Measurements from ENCODE around the gene BUD31. TPM values are rescaled to one million over a fixed set of nuclear protein-coding genes. Genes with fewer than 3 reads are reported as not detected.

The BUD31 gene
- total RNA-seq, 1 experiment from 2014 or later: 154 TPM

GRCh38 chr7:99363286-99363685 lies 45.5 kb upstream of the BUD31 start:
- Histone ChIP-seq H3K79me2 (ENCODE audit: insufficient read depth, low read length) (no peaks in the 10 kb centered on the region), H3K36me3 (ENCODE audit: control insufficient read depth in 1 of 2, insufficient read depth in 2 of 2, low read length in 2 of 2) (peaks cover 29 to 39% of the 10 kb centered on the region in 2 experiments; a peak in 3 of 4 replicates), H3K9me3 (ENCODE audit: control insufficient read depth in 1 of 2, insufficient read depth in 1 of 2, low read depth in 1 of 2, low read length in 2 of 2) (no peaks in the 10 kb centered on the region), H3K4me1 (ENCODE audit: control insufficient read depth in 1 of 2, insufficient read depth in 2 of 2, low read length in 2 of 2) (peaks cover 5 to 14% of the 10 kb centered on the region in 2 experiments), H3K27me3 (ENCODE audit: insufficient read depth, low read length) (no peaks in the 10 kb centered on the region), H3K9ac (ENCODE audit: low read length) (no peak overlapping the region), H4K20me1 (ENCODE audit: insufficient read depth) (no peaks in the 10 kb centered on the region), H2AFZ (ENCODE audit: low read depth, low read length, poor library complexity, severe bottlenecking) (no peak overlapping the region), H3K4me3 (replicated peaks in 1 of 2; ENCODE audit: low read depth in 1 of 2, low read length in 2 of 2) (no peak overlapping the region), H3K27ac (ENCODE audit: low read depth, low read length) (no peak overlapping the region), H3K4me2 (ENCODE audit: low read length) (no peak overlapping the region), H3K9me2 (ENCODE audit: insufficient read depth) (no peaks in the 10 kb centered on the region)
- ATAC-seq (no peak), DNase-seq (ENCODE audit: low read depth, low spot score) (no peak)
- ChIA-PET POLR2A (no interaction called here), CTCF (no interaction called here), RAD21 (ENCODE audit: low non-redundant PET in 1 of 2, low total read pairs in 2 of 2, uncharacterized antibody in 2 of 2, unreplicated experiment in 2 of 2) (interaction anchor here in 1 of 2 experiments (0.9 kb wide), 1 partner anchor 44 kb away, joined by 3 read pairs; no protein-coding TSS in a partner anchor)
- BruUV-seq (replicated peaks): no TSS peak
- intact Hi-C loops (cut with micrococcal nuclease): no loop called here
- no peak for TF ChIP-seq YY1 (IDR thresholded peaks at IDR 0.05; ENCODE audit: extremely low read depth, insufficient replicate concordance, low read depth, low read length)
- TF ChIP-seq RAD21 (IDR thresholded peaks at IDR 0.05; ENCODE audit: low read depth): no peak
- TF ChIP-seq REST (IDR thresholded peaks at IDR 0.05; ENCODE audit: low read depth): no peak
- no peak for TF ChIP-seq MAX (IDR thresholded peaks at IDR 0.05)
- no peak for TF ChIP-seq POLR2AphosphoS5 (IDR thresholded peaks at IDR 0.05; ENCODE audit: low read depth, low read length)

All from HCT116 (cell line).